ENCODE measurements around the gene SLIT1.

The SLIT1 gene

GRCh38 chr10:97136756-97137155 lies 49.0 kb downstream of the SLIT1 start:
- no peak for DNase-seq

DNA sequence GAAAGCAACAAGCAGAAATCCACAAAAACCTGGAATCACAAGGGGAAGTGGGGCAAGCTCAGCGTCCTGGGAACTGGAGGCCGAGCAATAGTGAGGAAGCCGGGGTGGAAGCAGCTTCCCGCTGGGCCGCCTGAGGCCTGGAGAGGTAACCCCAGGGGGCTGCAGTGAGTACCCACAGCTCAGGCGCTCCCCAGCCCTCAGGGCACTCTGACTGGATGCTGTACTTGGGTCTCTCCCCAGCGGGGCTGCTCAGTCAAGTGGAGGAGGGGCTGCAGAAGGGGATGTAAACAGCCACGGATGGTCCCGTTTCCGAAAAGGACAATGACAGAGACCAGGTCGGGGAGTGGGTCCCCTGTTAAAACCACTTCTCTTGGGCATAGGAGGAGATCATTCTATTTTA lies 50.3 kb downstream of the SLIT1 start:
- no peak for DNase-seq

DNA sequence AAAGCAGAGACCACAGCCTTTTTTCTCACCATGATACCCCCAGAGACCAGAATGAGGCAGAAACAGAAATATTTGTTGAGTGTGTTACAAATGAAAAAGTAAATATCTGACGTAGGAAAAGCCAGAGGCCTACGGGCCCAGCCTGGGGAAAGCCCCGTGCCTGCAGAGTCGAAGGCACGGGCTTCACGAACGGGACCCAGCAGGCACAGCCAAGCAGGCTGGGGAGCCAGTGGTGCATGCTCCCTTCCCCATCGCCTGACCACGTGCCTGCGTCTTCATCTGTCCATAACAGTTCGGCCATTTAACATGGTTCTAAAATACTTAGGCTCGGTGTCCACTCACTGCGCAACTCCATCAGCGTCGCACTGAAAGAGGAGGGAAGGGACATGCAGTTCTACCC lies 50.8 kb downstream of the SLIT1 start:
- DNase-seq: no peak

DNA sequence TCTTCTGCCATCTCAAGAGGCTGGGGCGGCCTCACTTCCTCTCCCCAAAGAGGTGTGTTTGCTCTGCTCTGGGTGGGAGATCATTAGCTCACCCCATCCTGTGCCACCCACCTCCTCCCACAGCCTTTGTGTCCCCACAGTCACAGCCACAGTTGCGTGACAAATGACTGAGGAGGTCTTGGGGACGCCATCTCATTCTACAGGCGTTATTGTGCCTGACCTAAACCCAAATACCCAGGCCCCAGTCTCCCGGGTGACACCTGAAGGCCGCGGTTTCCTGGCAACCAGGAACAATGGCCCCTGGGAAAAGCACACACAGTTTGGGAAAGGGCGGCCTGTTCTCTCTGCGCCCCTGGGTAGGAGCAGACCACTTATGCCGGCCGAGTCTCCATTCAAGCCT lies 51.6 kb downstream of the SLIT1 start:
- DNase-seq: no peak

DNA sequence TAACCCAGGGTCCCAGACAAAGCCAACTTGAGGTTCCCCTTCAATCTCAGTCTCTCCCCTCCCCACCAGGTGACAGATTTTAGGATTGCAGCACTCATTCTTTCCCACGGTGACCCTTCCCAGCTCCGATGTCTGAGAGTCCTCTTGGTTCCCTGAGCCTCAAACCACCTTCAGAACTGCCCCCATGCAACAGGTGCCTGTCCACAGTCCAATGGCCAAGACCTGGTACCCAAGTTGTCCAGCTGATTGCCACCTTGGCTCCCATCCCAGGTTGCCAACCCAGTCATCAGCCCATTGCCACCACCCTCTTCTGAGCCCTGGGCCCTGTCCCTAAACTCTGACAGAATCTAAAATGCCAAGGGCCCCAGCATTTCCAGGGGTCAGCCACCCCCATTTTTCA lies 53.5 kb downstream of the SLIT1 start:
- no peak for DNase-seq

DNA sequence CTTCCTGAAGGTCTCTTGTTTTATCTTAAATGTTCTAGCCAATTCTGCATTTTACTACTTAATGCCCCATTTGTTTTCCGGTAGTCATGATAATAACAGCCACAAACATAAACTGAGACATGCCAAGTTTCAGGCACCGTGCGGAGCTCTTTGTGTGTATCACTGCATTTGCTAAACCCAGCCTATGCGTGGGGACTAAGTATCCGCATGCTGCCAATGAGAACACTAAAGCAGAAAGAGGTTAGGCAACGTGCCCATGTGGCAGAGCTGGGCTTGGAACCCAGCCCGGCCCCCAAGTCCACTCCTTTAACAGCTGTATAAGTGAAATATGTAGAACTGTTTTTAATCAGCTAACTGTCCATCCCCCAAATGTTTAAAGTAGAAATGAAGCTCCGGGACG lies 54.1 kb downstream of the SLIT1 start:
- no peak for DNase-seq

- no peak for DNase-seq
Observed at GRCh38 chr10:97131181-97131628, 54.6 kb downstream of the SLIT1 start.

- DNase-seq: no peak
Observed at GRCh38 chr10:97129666-97130065, 56.1 kb downstream of the SLIT1 start.

GRCh38 chr10:97128516-97129154 lies 57.1 kb downstream of the SLIT1 start:
- no peak for DNase-seq

DNA sequence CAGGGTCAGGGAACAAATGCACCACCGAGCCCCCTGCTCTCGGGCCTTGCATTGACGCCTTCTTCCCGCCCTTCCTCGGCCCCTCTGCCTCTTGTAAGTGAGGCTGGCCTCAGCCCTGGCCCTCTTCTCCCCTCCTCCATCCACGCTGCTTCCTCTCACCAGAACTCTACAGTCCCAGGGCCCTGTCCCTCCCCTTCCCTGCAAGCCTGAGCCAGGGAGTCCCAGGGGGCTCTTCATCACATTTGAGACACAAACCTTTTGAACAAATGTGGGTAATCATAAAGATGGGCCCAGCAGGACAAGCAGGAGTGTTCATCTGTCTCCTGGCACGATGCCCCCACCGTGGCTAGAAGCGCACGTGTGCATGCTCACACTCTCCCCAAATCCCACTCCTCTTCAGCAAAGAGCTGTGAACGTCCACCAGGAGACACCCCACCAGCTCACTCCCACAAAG lies 57.7 kb downstream of the SLIT1 start:
- no peak for DNase-seq

- DNase-seq: no peak
Observed at GRCh38 chr10:97127509-97127908, 58.2 kb downstream of the SLIT1 start.

GRCh38 chr10:97124211-97124610 lies 61.5 kb downstream of the SLIT1 start:
- DNase-seq: no peak

DNA sequence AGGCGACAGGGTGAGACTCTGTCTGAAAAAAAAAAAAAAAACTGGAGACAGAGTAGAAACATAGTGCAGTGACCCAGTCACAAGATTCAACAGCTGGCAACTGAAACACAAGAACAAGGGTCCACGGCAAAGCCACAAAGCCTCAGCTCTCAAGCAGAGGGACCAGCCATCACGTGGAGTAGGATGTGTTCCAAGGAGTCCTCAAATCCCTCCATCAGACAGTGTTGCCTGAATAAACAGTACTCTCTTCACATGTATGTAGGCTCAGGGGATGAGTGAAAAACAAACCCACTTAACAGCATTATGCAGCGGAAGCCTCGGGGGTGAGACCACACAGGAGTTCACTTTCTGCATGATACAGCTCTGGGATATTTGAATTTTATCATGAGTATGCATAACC lies 62.0 kb downstream of the SLIT1 start:
- no peak for DNase-seq

DNA sequence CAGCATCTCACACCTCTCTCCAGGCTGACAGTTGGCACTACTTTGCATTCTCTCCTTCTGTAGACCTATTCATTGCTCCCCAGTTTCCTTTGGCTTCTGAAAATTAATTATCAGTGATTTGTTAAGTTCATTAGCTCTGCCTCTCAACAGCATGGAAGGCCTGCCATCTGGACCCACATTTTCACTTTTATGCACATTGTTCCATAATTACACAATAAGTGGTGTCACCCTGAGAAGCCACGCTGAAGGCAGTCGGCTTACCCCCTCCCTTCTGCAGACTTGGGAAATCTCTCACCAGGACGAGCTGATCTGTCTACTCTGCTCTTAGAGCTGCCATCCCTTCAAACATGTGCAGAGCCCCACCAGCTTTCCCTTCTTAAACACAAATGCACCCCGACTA lies 64.7 kb downstream of the SLIT1 start:
- no peak for DNase-seq

GRCh38 chr10:97120370-97120769 lies 65.4 kb downstream of the SLIT1 start:
- no peak for DNase-seq

DNA sequence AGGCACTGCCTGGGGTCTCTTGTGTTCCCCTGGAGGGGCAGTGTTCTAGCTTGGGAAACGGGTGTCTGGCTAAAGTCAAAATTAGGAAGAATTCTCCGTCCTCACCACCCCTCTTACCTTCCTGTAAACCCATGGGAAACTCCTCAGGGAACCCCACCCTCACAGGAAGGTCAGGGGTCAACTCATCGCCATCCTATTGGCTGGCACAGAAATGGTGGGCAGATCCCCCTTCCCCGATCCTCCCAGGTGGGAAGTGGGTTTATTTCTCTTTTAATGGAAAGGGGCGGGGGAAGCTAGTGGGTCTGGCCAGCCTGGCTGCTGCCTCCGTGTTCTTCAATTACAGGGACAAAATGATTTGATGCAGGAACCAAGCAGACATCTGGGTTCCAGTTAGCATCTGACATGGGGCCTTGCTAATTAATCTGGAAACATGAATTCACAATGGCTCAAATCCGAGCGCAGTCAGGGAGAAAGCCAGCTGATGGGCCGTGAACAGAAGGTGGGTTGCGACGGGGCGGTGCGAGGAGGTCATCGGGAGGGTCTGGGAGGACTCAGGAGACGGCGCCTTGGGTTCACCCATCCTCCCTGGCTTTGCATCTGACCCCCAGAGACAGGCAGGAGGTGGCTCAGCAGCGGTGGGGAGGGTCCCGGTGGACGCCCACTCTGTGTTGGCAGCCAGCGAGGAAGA lies 66.6 kb downstream of the SLIT1 start:
- no peak for DNase-seq

DNA sequence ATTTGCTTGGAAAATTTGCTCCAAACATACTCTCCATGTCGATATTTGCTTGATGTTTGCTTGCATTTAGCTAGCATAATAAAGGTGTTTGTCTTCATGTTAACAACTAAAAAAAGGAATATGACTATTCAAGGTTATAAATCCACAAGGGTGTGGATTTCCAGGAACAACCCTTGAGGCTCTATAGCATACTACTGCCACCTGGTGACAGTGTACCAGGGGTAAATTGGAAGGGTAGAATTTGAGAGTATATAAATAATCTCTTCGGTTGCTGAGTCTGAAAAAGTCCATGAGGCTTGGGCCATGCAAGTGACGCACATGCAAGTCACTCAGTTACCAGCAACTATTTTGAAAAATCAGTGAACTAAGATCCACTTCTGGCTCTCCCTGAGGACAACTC lies 68.4 kb downstream of the SLIT1 start:
- DNase-seq: no peak

DNA sequence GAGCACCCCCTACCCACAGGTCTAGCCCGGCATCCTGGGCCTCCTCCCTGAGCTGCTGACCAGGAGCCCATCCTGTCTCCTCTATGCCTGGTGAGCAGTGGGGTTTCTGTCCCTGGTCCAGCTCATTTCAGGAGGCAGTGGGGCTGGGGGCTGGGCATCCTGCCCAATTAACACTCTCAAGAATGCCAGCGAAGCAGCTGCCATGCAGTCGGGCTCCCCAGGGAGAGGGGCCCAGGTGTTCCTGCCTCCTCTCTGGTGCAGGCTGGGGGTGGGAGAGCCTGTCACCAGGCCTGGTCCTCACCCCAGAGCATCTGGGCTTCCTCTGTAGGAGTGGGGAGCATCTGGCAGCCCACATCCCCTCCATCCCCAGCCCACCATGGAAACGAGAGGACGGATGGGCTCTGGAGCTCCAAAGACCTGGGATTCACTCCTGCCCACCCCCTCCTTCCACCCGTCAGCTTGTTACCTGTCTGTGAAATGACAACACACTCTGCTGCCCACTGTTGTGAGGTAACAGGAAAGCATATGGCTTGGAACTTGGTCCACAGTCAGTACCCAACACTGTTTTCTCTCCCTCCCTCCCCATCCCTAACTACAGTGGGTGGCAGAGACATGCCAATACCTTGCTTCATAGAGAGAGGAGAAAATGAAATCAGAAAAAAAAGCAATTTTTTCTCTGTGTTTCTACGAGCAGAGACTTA lies 69.1 kb downstream of the SLIT1 start:
- DNase-seq: no peak

- DNase-seq: no peak
Observed at GRCh38 chr10:97115846-97116245, 69.9 kb downstream of the SLIT1 start.

- no peak for DNase-seq
Observed at GRCh38 chr10:97111615-97112014, 74.1 kb downstream of the SLIT1 start.

DNA sequence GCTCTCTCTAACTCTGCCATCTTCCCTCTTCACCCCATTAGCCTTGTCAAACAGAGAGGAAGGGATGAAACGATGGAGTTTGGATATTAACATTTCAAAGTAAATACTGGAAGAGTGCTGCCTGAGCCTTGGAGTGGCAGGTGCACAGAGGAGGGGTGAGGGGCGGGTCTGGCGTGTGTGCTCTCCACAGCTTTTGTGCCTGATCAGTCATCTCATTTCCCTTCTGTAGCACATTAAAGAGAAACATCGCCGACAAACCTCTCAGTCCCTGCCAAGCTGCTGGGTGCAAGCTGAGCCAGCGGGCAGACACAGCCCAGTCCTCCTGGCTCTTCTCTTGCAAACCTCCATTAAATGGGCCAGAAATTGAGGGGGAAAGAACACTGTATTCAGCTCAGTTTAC lies 76.2 kb downstream of the SLIT1 start:
- no peak for DNase-seq

DNA sequence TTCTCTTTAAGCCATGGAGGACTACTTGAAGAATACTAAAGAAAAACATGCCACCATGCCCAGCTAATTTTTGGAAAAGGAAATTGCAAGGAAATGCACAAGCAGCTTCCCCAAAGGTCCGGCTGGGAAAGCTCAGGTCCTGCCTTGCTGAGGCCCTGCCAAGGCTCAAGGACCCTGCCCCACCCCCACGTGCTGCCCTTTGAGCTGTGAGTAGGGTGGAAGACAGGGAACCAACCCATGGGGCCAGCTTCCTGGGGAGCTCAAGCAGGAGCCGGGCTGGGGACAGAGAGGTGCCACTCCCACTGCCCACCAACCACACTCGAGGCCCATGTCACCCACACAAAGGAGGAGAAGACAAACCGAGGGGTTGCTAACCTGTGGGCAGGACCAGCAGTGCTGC lies 78.2 kb downstream of the SLIT1 start:
- no peak for DNase-seq

DNA sequence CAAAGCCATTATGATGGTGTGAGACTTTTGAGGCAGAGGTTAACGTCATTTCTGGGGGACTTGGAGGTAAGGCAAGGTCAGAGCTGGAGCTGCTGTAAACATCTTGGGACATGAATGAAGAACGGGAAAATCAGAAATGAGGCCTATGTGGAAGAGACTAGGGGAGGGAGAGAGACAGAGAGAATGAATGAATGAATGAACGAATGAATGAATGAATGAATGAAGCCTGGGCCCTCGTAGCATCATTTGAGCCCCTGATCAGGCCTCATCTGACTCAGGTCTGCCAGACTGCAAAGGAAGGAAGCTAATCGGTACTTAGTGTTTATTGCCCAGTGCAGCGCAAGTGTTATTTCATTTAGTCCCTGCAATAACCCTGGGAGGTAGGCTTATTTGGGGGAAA lies 79.6 kb downstream of the SLIT1 start:
- no peak for DNase-seq

DNA sequence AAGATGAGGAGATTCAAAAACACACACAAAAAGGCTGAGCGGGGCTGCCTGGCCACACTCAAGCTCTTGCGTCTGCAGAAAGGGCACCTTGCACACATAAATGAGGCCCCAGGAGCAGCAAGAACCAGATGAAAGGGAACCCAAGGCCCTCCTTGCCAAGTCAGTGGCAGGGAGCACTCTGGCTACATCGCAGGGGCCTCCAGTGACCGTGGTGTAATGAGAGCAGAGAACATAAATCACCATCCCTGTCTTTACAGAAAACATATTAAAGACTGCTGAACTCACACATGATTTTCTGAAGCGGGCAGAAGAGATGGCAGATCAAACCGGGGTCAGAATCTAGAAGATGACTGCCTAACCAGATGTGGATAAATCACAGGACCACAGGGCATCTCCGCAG lies 80.5 kb downstream of the SLIT1 start:
- DNase-seq: no peak
